Neural progenitor cell (in vitro differentiated cells): Measurements from ENCODE around the gene MRTFB.

Experiments used
- EZH2 ChIP-seq: fragments of 200-600 bp; sonication (generic); IDR thresholded peaks from 2 replicates; pipeline ENCODE4 v1.6.1; 2017; ENCODE audit warnings: antibody characterized with exemption, mild to moderate bottlenecking, moderate library complexity
- EZH2phosphoT487 ChIP-seq: fragments of 200-600 bp; sonication (generic); IDR thresholded peaks from 2 replicates; pipeline ENCODE4 v1.6.1; 2017; ENCODE audit warnings: antibody characterized with exemption
- TF ChIP-seq, protein P1 (sequence below): fragments of 200-600 bp; sonication (generic); IDR thresholded peaks from 2 replicates; pipeline ENCODE4 v1.5.1; 2017; ENCODE audit warnings: antibody characterized with exemption, mild to moderate bottlenecking

DNA sequence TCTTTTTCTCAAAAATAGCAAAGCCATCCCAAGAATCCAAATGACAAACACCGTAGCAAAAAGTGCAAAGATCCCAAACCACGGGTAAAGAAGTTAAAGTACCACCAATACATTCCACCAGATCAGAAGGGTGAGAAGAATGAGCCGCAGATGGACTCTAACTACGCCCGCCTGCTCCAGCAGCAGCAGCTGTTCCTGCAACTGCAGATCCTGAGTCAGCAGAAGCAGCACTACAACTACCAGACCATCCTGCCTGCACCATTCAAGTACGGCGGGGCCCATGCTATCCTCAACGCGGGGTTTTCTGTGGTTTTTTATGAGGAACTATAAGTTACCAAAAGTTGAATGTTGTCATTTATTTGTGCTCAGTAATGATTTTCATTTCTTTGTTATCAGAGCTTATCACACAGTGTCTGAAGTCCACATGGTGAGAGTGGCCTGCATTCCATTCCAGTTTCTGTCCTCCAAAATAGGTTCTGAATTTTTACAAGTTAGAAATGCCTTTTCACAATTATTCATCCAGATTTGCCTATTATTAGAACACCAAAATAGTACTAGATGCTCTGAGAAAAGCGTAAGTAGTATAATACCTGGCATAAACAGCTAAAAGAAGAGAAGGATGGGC is 169.2 kb downstream of the MRTFB start:
- TF ChIP-seq, protein P1, sequence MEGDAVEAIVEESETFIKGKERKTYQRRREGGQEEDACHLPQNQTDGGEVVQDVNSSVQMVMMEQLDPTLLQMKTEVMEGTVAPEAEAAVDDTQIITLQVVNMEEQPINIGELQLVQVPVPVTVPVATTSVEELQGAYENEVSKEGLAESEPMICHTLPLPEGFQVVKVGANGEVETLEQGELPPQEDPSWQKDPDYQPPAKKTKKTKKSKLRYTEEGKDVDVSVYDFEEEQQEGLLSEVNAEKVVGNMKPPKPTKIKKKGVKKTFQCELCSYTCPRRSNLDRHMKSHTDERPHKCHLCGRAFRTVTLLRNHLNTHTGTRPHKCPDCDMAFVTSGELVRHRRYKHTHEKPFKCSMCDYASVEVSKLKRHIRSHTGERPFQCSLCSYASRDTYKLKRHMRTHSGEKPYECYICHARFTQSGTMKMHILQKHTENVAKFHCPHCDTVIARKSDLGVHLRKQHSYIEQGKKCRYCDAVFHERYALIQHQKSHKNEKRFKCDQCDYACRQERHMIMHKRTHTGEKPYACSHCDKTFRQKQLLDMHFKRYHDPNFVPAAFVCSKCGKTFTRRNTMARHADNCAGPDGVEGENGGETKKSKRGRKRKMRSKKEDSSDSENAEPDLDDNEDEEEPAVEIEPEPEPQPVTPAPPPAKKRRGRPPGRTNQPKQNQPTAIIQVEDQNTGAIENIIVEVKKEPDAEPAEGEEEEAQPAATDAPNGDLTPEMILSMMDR: no peak
- TF ChIP-seq EZH2 (no peak), EZH2phosphoT487 (no peak)
